HEK293 (cell line): Measurements from ENCODE around the gene SCAANT1.

Source experiments
- CTCF ChIA-PET: fragments of 350-600 bp; formaldehyde crosslinking; extraction: SDS; loops from one replicate; lab custom pipeline; 2021; ENCODE audit warnings: antibody characterized with exemption; lab: Yijun Ruan, JAX
- POLR2A ChIA-PET: fragments of 300-600 bp; formaldehyde crosslinking; extraction: SDS; loops from one replicate; lab custom pipeline; 2020; ENCODE audit warnings: antibody characterized with exemption, inconsistent platforms; lab: Yijun Ruan, JAX
- H3K27ac ChIP-seq: fragments of 200-500 bp; sonication (Bioruptor generic); 2 replicates; pipeline ENCODE4 v1.5.1; 2014; ENCODE audit warnings: low read depth, low read length, control low read depth, inconsistent platforms; ENCODE audit errors: extremely low read depth
- H3K36me3 ChIP-seq, 2 experiments: fragments of 200-500 bp in 1 of 2; sonication (Bioruptor generic) in 1 of 2; 1 replicate in 1 of 2; 2 replicates in 1 of 2; pipeline ENCODE4 v1.5.1; 2014 to 2017; ENCODE audit warnings: inconsistent platforms in 2 of 2, low read length in 2 of 2; ENCODE audit not compliant: control insufficient read depth in 2 of 2, insufficient read depth in 1 of 2
- H3K4me1 ChIP-seq: fragments of 200-500 bp; sonication (Bioruptor generic); 2 replicates; pipeline ENCODE4 v1.5.1; 2014; ENCODE audit warnings: mild to moderate bottlenecking, low read length, inconsistent platforms; ENCODE audit not compliant: control insufficient read depth, insufficient read depth
- H3K4me3 ChIP-seq: 2 replicates; pipeline ENCODE4 v1.5.1; 2011; ENCODE audit warnings: low read depth, mild to moderate bottlenecking, control low read depth, low read length, moderate library complexity
- H3K9me3 ChIP-seq: fragments of 200-500 bp; sonication (Bioruptor generic); 2 replicates; pipeline ENCODE4 v1.5.1; 2014; ENCODE audit warnings: low read depth, low read length, inconsistent platforms; ENCODE audit not compliant: control insufficient read depth, insufficient read depth
- GLIS2 ChIP-seq: fragments of 450-650 bp; formaldehyde crosslinking; IDR thresholded peaks from 2 replicates; pipeline ENCODE4 v1.5.1; 2016; ENCODE audit warnings: missing biosample characterization, missing genetic modification characterization
- SP2 ChIP-seq: fragments of 450-650 bp; formaldehyde crosslinking; IDR thresholded peaks from 2 replicates; pipeline ENCODE4 v1.5.1; 2016; ENCODE audit warnings: missing biosample characterization, missing genetic modification characterization
- ZBTB17 ChIP-seq: fragments of 450-650 bp; formaldehyde crosslinking; IDR thresholded peaks from 2 replicates; pipeline ENCODE4 v1.5.1; 2016; ENCODE audit warnings: missing biosample characterization, missing genetic modification characterization
- ZBTB21 ChIP-seq: fragments of 450-650 bp; formaldehyde crosslinking; IDR thresholded peaks from 2 replicates; pipeline ENCODE4 v1.5.1; 2017; ENCODE audit warnings: missing biosample characterization, missing genetic modification characterization
- ZEB2 ChIP-seq: fragments of 450-650 bp; formaldehyde crosslinking; IDR thresholded peaks from 2 replicates; pipeline ENCODE4 v1.5.1; 2016; ENCODE audit warnings: missing biosample characterization, missing genetic modification characterization
- ZFHX2 ChIP-seq: fragments of 450-650 bp; formaldehyde crosslinking; conservative IDR thresholded peaks from 2 replicates; pipeline ENCODE4 v1.5.1; 2016; ENCODE audit warnings: missing biosample characterization, missing genetic modification characterization
- ZIC2 ChIP-seq: fragments of 450-650 bp; formaldehyde crosslinking; IDR thresholded peaks from 2 replicates; pipeline ENCODE4 v1.5.1; 2016; ENCODE audit warnings: missing biosample characterization, missing genetic modification characterization
- ZNF174 ChIP-seq: fragments of 450-650 bp; formaldehyde crosslinking; IDR thresholded peaks from 2 replicates; pipeline ENCODE4 v1.5.0; 2017; ENCODE audit warnings: missing biosample characterization, mild to moderate bottlenecking, missing genetic modification characterization
- ZNF341 ChIP-seq: fragments of 450-650 bp; formaldehyde crosslinking; IDR thresholded peaks from 2 replicates; pipeline ENCODE4; 2016; ENCODE audit warnings: low read depth, missing biosample characterization, missing genetic modification characterization
- ZNF37A ChIP-seq: fragments of 450-650 bp; IDR thresholded peaks from 2 replicates; pipeline ENCODE4 v1.5.1; 2018; ENCODE audit warnings: missing biosample characterization, missing genetic modification characterization
- ZNF394 ChIP-seq: fragments of 450-650 bp; formaldehyde crosslinking; IDR thresholded peaks from 2 replicates; pipeline ENCODE4 v1.5.1; 2016; ENCODE audit warnings: missing biosample characterization, missing genetic modification characterization, mild to moderate bottlenecking, moderate library complexity, borderline replicate concordance
- ZNF433 ChIP-seq: fragments of 450-650 bp; formaldehyde crosslinking; IDR thresholded peaks from 2 replicates; pipeline ENCODE4 v1.5.1; 2016; ENCODE audit warnings: missing biosample characterization, missing genetic modification characterization, low read depth
- ZNF610 ChIP-seq: fragments of 450-650 bp; formaldehyde crosslinking; IDR thresholded peaks from 2 replicates; pipeline ENCODE4 v1.5.1; 2016; ENCODE audit warnings: missing biosample characterization, missing genetic modification characterization, borderline replicate concordance
- ZNF664 ChIP-seq: fragments of 450-650 bp; formaldehyde crosslinking; IDR thresholded peaks from 2 replicates; pipeline ENCODE4 v1.5.1; 2016; ENCODE audit warnings: missing biosample characterization, missing genetic modification characterization
- ZSCAN30 ChIP-seq: fragments of 450-650 bp; IDR thresholded peaks from 2 replicates; pipeline ENCODE4 v1.5.1; 2018; ENCODE audit warnings: missing biosample characterization, mild to moderate bottlenecking, missing genetic modification characterization, moderate library complexity
- ZXDB ChIP-seq: fragments of 450-650 bp; formaldehyde crosslinking; IDR thresholded peaks from 2 replicates; pipeline ENCODE4 v1.5.1; 2016; ENCODE audit warnings: missing biosample characterization, missing genetic modification characterization
- TF ChIP-seq, protein P1 (sequence below): fragments of 450-650 bp; formaldehyde crosslinking; IDR thresholded peaks from 2 replicates; pipeline ENCODE4 v1.5.1; 2016; ENCODE audit warnings: missing biosample characterization, missing genetic modification characterization, low read depth
- TF ChIP-seq, protein P2 (sequence below): fragments of 450-650 bp; formaldehyde crosslinking; IDR thresholded peaks from 2 replicates; pipeline ENCODE4 v1.5.1; 2016; ENCODE audit warnings: missing biosample characterization, missing genetic modification characterization
- TF ChIP-seq, protein P3 (sequence below): fragments of 450-650 bp; formaldehyde crosslinking; IDR thresholded peaks from 2 replicates; pipeline ENCODE4 v1.5.1; 2016; ENCODE audit warnings: missing biosample characterization, missing genetic modification characterization, borderline replicate concordance
- TF ChIP-seq, protein P4 (sequence below): fragments of 450-650 bp; formaldehyde crosslinking; IDR thresholded peaks from 2 replicates; pipeline ENCODE4 v1.5.1; 2017; ENCODE audit warnings: missing biosample characterization, missing genetic modification characterization
- TF ChIP-seq, protein P5 (sequence below): fragments of 450-650 bp; formaldehyde crosslinking; IDR thresholded peaks from 2 replicates; pipeline ENCODE4 v1.5.1; 2016; ENCODE audit warnings: missing biosample characterization, missing genetic modification characterization
- TF ChIP-seq, protein P6 (sequence below): fragments of 450-650 bp; formaldehyde crosslinking; IDR thresholded peaks from 2 replicates; pipeline ENCODE4 v1.5.1; 2016; ENCODE audit warnings: missing biosample characterization, missing genetic modification characterization

The SCAANT1 gene

DNA sequence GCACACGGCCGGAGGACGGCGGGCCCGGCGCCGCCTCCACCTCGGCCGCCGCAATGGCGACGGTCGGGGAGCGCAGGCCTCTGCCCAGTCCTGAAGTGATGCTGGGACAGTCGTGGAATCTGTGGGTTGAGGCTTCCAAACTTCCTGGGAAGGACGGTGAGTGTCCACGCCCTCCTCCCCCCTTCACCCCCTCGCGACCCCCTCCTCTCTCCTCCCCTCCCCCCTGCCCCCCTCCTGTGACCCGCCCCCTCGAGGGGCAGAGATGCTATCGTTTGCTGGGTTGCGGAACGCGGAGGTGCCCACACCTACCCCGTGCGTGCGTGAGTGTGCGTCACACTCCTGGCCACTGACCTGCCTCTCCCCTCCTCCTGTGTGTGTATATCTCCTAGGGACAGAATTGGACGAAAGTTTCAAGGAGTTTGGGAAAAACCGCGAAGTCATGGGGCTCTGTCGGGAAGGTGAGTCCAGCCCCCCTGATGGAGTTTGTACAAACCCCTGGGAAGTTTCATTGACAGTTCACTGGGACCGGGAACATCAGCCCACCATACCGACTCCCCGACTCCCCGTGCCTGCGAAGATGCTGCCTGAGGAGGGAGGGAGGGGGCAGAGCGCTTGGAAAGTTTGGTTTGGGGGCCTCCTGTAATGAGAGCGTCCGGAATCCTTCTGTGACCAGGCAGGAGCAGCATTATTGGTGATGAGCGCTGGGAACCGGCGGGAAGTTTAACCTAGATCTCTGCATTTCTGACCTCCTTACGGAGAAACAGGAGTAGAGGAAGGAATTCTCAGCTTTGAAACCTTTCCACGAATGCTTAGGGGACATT lies 795 bp upstream of the SCAANT1 start (continued):
- TF ChIP-seq, protein P1, sequence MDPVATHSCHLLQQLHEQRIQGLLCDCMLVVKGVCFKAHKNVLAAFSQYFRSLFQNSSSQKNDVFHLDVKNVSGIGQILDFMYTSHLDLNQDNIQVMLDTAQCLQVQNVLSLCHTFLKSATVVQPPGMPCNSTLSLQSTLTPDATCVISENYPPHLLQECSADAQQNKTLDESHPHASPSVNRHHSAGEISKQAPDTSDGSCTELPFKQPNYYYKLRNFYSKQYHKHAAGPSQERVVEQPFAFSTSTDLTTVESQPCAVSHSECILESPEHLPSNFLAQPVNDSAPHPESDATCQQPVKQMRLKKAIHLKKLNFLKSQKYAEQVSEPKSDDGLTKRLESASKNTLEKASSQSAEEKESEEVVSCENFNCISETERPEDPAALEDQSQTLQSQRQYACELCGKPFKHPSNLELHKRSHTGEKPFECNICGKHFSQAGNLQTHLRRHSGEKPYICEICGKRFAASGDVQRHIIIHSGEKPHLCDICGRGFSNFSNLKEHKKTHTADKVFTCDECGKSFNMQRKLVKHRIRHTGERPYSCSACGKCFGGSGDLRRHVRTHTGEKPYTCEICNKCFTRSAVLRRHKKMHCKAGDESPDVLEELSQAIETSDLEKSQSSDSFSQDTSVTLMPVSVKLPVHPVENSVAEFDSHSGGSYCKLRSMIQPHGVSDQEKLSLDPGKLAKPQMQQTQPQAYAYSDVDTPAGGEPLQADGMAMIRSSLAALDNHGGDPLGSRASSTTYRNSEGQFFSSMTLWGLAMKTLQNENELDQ (tag by site-specific recombination) = no peak
- TF ChIP-seq ZNF433 (tag by site-specific recombination) (no peak), ZNF341 (tag by site-specific recombination) (no peak), GLIS2 (peak; percentile 52; the same call in 1 of the 2 replicates), SP2 (tag by site-specific recombination) (peak; percentile 43), ZNF37A (tag by site-specific recombination) (no peak), ZNF394 (no peak), ZNF664 (tag by site-specific recombination) (no peak), ZSCAN30 (no peak)
- TF ChIP-seq, protein P2, sequence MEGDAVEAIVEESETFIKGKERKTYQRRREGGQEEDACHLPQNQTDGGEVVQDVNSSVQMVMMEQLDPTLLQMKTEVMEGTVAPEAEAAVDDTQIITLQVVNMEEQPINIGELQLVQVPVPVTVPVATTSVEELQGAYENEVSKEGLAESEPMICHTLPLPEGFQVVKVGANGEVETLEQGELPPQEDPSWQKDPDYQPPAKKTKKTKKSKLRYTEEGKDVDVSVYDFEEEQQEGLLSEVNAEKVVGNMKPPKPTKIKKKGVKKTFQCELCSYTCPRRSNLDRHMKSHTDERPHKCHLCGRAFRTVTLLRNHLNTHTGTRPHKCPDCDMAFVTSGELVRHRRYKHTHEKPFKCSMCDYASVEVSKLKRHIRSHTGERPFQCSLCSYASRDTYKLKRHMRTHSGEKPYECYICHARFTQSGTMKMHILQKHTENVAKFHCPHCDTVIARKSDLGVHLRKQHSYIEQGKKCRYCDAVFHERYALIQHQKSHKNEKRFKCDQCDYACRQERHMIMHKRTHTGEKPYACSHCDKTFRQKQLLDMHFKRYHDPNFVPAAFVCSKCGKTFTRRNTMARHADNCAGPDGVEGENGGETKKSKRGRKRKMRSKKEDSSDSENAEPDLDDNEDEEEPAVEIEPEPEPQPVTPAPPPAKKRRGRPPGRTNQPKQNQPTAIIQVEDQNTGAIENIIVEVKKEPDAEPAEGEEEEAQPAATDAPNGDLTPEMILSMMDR (tag by site-specific recombination) = no peak

DNA sequence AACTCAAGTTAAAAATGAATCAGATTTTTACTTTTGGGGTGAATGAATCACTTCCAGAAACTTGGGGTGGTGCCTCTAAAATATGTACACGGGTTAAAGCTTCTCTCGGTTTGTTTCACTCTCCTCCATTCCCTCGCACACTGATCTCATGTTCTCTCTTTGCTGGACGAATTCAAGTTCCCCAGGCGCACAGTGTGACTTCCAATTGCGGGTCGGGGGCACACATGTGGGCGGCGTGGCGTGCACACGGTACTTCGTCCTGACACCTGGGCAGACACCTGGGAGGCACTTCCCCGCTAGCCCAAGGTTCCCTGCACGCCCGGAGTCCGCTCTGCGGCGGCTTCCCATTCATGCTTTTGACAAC lies 692 bp downstream of the SCAANT1 start:
- ChIA-PET CTCF (no interaction called here), POLR2A (interaction anchor here (0.8 to 1.2 kb wide), 3 partner anchors 16 to 97 kb away, joined by 3 to 5 read pairs (median 3); partner anchors contain the start of genes ATXN7 and THOC7)

DNA sequence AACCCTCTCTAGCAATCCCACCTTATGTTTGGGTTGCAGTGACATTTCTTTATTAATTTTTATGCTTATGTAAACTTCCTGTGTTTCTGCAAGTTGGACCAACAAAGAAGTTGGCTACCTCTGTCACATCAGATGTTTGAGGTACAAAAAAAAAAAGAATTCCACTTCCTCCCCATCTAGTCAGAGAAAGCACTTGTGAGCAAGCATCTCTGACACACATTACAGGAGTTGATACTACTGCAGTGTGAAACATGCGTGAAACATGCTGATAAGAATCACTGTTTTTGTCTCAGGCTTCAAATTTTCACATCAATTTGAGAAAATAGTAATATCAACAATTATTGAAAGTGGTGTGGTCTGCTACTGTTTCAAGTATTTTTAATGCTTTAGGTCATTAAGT lies 1.3 kb downstream of the SCAANT1 start:
- no peak overlapping the region for H3K27ac ChIP-seq
- no peaks in the 10 kb centered on the region for H3K9me3 ChIP-seq
- CTCF ChIA-PET = no interaction called here
- H3K36me3 ChIP-seq = peaks cover 5 to 8% of the 10 kb centered on the region in 2 experiments
- no peaks in the 10 kb centered on the region; the same call in 1 of the 2 replicates for H3K4me1 ChIP-seq
- H3K4me3 ChIP-seq = peak overlapping the region; percentile 66
- POLR2A ChIA-PET = no interaction called here
- TF ChIP-seq, protein P3, sequence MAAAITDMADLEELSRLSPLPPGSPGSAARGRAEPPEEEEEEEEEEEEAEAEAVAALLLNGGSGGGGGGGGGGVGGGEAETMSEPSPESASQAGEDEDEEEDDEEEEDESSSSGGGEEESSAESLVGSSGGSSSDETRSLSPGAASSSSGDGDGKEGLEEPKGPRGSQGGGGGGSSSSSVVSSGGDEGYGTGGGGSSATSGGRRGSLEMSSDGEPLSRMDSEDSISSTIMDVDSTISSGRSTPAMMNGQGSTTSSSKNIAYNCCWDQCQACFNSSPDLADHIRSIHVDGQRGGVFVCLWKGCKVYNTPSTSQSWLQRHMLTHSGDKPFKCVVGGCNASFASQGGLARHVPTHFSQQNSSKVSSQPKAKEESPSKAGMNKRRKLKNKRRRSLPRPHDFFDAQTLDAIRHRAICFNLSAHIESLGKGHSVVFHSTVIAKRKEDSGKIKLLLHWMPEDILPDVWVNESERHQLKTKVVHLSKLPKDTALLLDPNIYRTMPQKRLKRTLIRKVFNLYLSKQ (tag by site-specific recombination) = no peak
- no peak for TF ChIP-seq ZNF174 (tag by site-specific recombination)
- TF ChIP-seq ZFHX2 (tag by site-specific recombination) = no peak
- TF ChIP-seq, protein P4, sequence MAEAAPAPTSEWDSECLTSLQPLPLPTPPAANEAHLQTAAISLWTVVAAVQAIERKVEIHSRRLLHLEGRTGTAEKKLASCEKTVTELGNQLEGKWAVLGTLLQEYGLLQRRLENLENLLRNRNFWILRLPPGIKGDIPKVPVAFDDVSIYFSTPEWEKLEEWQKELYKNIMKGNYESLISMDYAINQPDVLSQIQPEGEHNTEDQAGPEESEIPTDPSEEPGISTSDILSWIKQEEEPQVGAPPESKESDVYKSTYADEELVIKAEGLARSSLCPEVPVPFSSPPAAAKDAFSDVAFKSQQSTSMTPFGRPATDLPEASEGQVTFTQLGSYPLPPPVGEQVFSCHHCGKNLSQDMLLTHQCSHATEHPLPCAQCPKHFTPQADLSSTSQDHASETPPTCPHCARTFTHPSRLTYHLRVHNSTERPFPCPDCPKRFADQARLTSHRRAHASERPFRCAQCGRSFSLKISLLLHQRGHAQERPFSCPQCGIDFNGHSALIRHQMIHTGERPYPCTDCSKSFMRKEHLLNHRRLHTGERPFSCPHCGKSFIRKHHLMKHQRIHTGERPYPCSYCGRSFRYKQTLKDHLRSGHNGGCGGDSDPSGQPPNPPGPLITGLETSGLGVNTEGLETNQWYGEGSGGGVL (tag by site-specific recombination) = no peak
- TF ChIP-seq ZBTB17 (tag by site-specific recombination) = no peak
- no peak for TF ChIP-seq ZBTB21 (tag by site-specific recombination)
- TF ChIP-seq, protein P5, sequence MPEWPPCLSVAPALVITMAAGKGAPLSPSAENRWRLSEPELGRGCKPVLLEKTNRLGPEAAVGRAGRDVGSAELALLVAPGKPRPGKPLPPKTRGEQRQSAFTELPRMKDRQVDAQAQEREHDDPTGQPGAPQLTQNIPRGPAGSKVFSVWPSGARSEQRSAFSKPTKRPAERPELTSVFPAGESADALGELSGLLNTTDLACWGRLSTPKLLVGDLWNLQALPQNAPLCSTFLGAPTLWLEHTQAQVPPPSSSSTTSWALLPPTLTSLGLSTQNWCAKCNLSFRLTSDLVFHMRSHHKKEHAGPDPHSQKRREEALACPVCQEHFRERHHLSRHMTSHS (tag by site-specific recombination) = no peak

More for the DNA sequence above, 692 bp downstream of the SCAANT1 start:
- Histone ChIP-seq H3K4me3 (peak overlapping the region; percentile 66), H3K36me3 (peaks cover 6 to 14% of the 10 kb centered on the region in 2 experiments), H3K9me3 (no peaks in the 10 kb centered on the region), H3K27ac (peak overlapping the region; percentile 91; the same call in 1 of the 2 replicates), H3K4me1 (no peaks in the 10 kb centered on the region; the same call in 1 of the 2 replicates)
- TF ChIP-seq ZIC2 = peak; percentile 60; the same call in 1 of the 2 replicates
- TF ChIP-seq ZNF610 (tag by site-specific recombination) = no peak
- TF ChIP-seq, protein P6, sequence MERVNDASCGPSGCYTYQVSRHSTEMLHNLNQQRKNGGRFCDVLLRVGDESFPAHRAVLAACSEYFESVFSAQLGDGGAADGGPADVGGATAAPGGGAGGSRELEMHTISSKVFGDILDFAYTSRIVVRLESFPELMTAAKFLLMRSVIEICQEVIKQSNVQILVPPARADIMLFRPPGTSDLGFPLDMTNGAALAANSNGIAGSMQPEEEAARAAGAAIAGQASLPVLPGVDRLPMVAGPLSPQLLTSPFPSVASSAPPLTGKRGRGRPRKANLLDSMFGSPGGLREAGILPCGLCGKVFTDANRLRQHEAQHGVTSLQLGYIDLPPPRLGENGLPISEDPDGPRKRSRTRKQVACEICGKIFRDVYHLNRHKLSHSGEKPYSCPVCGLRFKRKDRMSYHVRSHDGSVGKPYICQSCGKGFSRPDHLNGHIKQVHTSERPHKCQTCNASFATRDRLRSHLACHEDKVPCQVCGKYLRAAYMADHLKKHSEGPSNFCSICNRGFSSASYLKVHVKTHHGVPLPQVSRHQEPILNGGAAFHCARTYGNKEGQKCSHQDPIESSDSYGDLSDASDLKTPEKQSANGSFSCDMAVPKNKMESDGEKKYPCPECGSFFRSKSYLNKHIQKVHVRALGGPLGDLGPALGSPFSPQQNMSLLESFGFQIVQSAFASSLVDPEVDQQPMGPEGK = peak; percentile 70
- peak; percentile 43; the same call in 1 of the 2 replicates for TF ChIP-seq ZEB2
- TF ChIP-seq ZXDB (tag by site-specific recombination) = peak; percentile 22; the same call in 1 of the 2 replicates
